ENCODE results near the gene ARHGAP26. TPM values are rescaled to one million over a fixed set of nuclear protein-coding genes. Genes with fewer than 3 reads are reported as not detected.

Gene ARHGAP26
- polyA plus RNA-seq, 3 donors: 26.5 to 56.8 (median 28.7) TPM

DNA sequence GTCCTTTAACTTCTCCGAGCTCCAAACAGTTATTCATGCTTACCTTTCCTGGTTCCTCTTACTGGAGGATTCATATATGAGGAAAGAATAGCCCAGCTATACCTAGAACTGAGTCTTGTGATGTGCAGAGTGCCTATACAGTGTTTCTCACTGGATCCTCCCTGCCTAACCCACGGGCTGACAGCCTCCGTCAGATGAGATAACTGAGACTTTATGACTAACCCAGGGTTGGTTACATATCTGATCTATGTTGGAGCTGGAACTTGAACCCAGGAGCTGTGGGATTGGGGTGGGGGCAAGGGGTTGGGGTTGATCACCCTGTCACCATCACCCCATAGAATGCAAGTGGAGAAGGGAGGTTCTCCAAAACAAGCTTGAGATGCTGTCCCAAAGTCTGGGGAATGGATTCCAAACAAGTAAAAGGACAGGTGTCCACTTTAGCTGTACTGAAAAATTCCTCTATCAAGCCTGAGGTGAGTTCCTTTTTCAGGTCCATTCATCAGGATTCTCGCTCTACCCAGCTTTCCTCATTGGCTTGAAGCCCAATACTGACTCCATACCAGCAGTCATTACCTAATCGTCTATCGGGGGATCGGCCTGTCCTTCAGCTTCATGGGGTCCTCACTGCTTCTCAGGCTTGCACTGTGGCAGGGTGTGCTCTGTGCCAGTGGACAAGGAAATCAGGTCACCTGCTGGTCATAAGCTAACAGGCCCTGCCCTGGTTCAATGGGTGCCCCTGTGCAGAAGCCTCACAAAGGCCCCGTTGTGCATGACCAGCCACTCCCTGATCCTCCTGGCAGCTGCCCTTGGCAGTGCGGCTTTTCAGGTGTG is 100.6 kb downstream of the ARHGAP26 start:
- Mint-ChIP-seq H3K27ac (peak overlapping the region in 2 of 7 donors; percentile 15 to 76), H3K4me1 (peaks cover 75% of the 10 kb centered on the region), H3K9me3 (peaks cover 0 to 3% (median 0%) of the 10 kb centered on the region in 7 donors), H3K4me3 (no peak overlapping the region), H3K27me3 (ENCODE audit: low read depth in 3 of 3) (peaks cover 0 to 2% (median 0%) of the 10 kb centered on the region in 3 donors), H3K36me3 (peaks cover 35 to 52% of the 10 kb centered on the region in 2 donors)
- Histone ChIP-seq H2AFZ (ENCODE audit: insufficient read depth, low read depth, low read length, poor library complexity, severe bottlenecking) (no peak overlapping the region), H3K27me3 (ENCODE audit: control insufficient read depth in 2 of 2, insufficient read depth in 2 of 2, low read length in 2 of 2) (no peaks in the 10 kb centered on the region), H3K79me2 (ENCODE audit: insufficient read depth, low read length) (peaks cover 98% of the 10 kb centered on the region), H4K20me1 (ENCODE audit: insufficient read depth, low read length) (peaks cover 100% of the 10 kb centered on the region), H3K9ac (ENCODE audit: insufficient read depth, low read length, poor library complexity, severe bottlenecking) (no peak overlapping the region), H3K36me3 (replicated peaks in 1 of 2; ENCODE audit: control insufficient read depth in 1 of 2, insufficient read depth in 2 of 2, low read length in 2 of 2) (peaks cover 15 to 42% of the 10 kb centered on the region in 2 donors), H3K4me2 (replicated peaks; ENCODE audit: extremely low read depth, low read length, poor library complexity, severe bottlenecking) (no peak overlapping the region), H3K27ac (ENCODE audit: low read depth in 1 of 2, low read length in 2 of 2) (no peak overlapping the region), H3K4me1 (ENCODE audit: control insufficient read depth in 1 of 2, insufficient read depth in 2 of 2, low read length in 2 of 2) (peaks cover 14 to 23% of the 10 kb centered on the region in 2 donors), H3K4me3 (replicated peaks in 1 of 3; ENCODE audit: low read depth in 2 of 3, low read length in 3 of 3) (no peak overlapping the region), H3K9me3 (replicated peaks in 1 of 2; ENCODE audit: control insufficient read depth in 1 of 2, insufficient read depth in 1 of 2, low read length in 2 of 2) (no peaks in the 10 kb centered on the region)
- DNase-seq: no peak
- TF ChIP-seq CTCF (IDR thresholded peaks at IDR 0.05): no peak
- WGBS (ENCODE audit: insufficient coverage): 93% methylated on average over 7 of the region's 9 CpGs
- intact Hi-C loops (cut with micrococcal nuclease): no loop called here

GRCh38 chr5:142871363-142872193 is 101.4 kb downstream of the ARHGAP26 start:
- no peak for DNase-seq
- H3K4me3 ChIP-seq (replicated peaks in 1 of 3; ENCODE audit: low read depth in 2 of 3, low read length in 3 of 3): no peak overlapping the region
- H3K27ac ChIP-seq (ENCODE audit: low read depth in 1 of 2, low read length in 2 of 2): no peak overlapping the region
- Mint-ChIP-seq H3K4me3 (no peak overlapping the region), H3K4me1 (peaks cover 67% of the 10 kb centered on the region), H3K36me3 (peaks cover 42 to 59% of the 10 kb centered on the region in 2 donors), H3K9me3 (peaks cover 0 to 3% (median 0%) of the 10 kb centered on the region in 7 donors), H3K27me3 (ENCODE audit: low read depth in 3 of 3) (peaks cover 0 to 2% (median 0%) of the 10 kb centered on the region in 3 donors), H3K27ac (no peak overlapping the region)
- H4K20me1 ChIP-seq (ENCODE audit: insufficient read depth, low read length): peaks cover 100% of the 10 kb centered on the region
- TF ChIP-seq CTCF (IDR thresholded peaks at IDR 0.05): no peak
- no peak overlapping the region for H3K4me2 ChIP-seq (replicated peaks; ENCODE audit: extremely low read depth, low read length, poor library complexity, severe bottlenecking)
- H3K36me3 ChIP-seq (replicated peaks in 1 of 2; ENCODE audit: control insufficient read depth in 1 of 2, insufficient read depth in 2 of 2, low read length in 2 of 2): peaks cover 15 to 50% of the 10 kb centered on the region in 2 donors
- H3K9ac ChIP-seq (ENCODE audit: insufficient read depth, low read length, poor library complexity, severe bottlenecking): no peak overlapping the region
- H3K27me3 ChIP-seq (ENCODE audit: control insufficient read depth in 2 of 2, insufficient read depth in 2 of 2, low read length in 2 of 2): no peaks in the 10 kb centered on the region
- H3K79me2 ChIP-seq (ENCODE audit: insufficient read depth, low read length): peaks cover 93% of the 10 kb centered on the region
- WGBS (ENCODE audit: insufficient coverage): 85% methylated on average over 7 of the region's 13 CpGs
- H2AFZ ChIP-seq (ENCODE audit: insufficient read depth, low read depth, low read length, poor library complexity, severe bottlenecking): no peak overlapping the region
- intact Hi-C loops (cut with micrococcal nuclease): no loop called here
- H3K4me1 ChIP-seq (ENCODE audit: control insufficient read depth in 1 of 2, insufficient read depth in 2 of 2, low read length in 2 of 2): peaks cover 7 to 15% of the 10 kb centered on the region in 2 donors
- no peaks in the 10 kb centered on the region for H3K9me3 ChIP-seq (replicated peaks in 1 of 2; ENCODE audit: control insufficient read depth in 1 of 2, insufficient read depth in 1 of 2, low read length in 2 of 2)
